ENCODE results near the gene S100Z. TPM values are rescaled to one million over a fixed set of nuclear protein-coding genes. Genes with fewer than 3 reads are reported as not detected.

S100Z gene
- total RNA-seq, 2 experiments from 2014 or later: 1.8 to 2.1 TPM

Other genes with a start within 250 kb of the S100Z start
- gene F2RL2, start 226.6 kb upstream of the S100Z start, total RNA-seq: not detected
- 1 to 10 TPM; 6.5 to 6.8 TPM for gene F2R, start 133.9 kb upstream of the S100Z start, total RNA-seq
- 1 to 10 TPM; 2.3 to 2.9 TPM for gene F2RL1, start 31.0 kb upstream of the S100Z start, total RNA-seq
- not detected for gene CRHBP, start 103.0 kb downstream of the S100Z start, total RNA-seq
- 10 to 100 TPM; 26.5 to 27.6 TPM for gene AGGF1, start 180.4 kb downstream of the S100Z start, total RNA-seq
- gene ZBED3, start 237.3 kb downstream of the S100Z start, total RNA-seq: 1 to 10 TPM in 1 of 2 experiments, under 1 TPM in 1; 0.61 to 1.2 TPM